Heart right ventricle (tissue), 16 donors: ENCODE measurements around the gene RIMBP2. TPM values are rescaled to one million over a fixed set of nuclear protein-coding genes. Genes with fewer than 3 reads are reported as not detected.

Experiments
- ATAC-seq, 8 donors: fragments of 200-7000 bp; cut with Tn5 transposase; one replicate each; pipeline ENCODE4 v1.9.1; 2020; ENCODE audit warnings: mild to moderate bottlenecking in 8 of 8, moderate library complexity in 8 of 8, moderate number of reproducible peaks in 1 of 8
- DNase-seq, 2 donors: peaks; one replicate each; pipeline ENCODE4 v3.0.0-alpha.2; 2020
- H3K27ac ChIP-seq, 10 donors: fragments of 200-600 bp; sonication (generic) in 2 of 10; one replicate each; pipeline versions ENCODE4 v1.5.0 to v1.8.0; 2020 to 2022; ENCODE audit warnings: mild to moderate bottlenecking in 3 of 10
- H3K27me3 ChIP-seq, 7 donors: fragments of 200-600 bp; one replicate each; pipeline ENCODE4 v1.8.0; 2021 to 2022; ENCODE audit warnings: mild to moderate bottlenecking in 2 of 7
- H3K36me3 ChIP-seq, 9 donors: fragments of 200-600 bp; sonication (generic) in 1 of 9; one replicate each; pipeline versions ENCODE4 v1.5.0 to v1.8.0; 2020 to 2022; ENCODE audit warnings: mild to moderate bottlenecking in 2 of 9
- H3K4me1 ChIP-seq, 9 donors: fragments of 200-600 bp; sonication (generic) in 1 of 9; one replicate each; pipeline versions ENCODE4 v1.5.0 to v1.8.0; 2020 to 2022; ENCODE audit warnings: mild to moderate bottlenecking in 4 of 9
- H3K4me3 ChIP-seq, 10 donors: fragments of 200-600 bp; sonication (generic) in 2 of 10; one replicate each; pipeline versions ENCODE4 v1.5.0 to v1.8.0; 2020 to 2022; ENCODE audit warnings: mild to moderate bottlenecking in 7 of 10, moderate library complexity in 2 of 10
- H3K9me3 ChIP-seq, 11 donors: fragments of 200-600 bp in 10 of 11; sonication (generic) in 2 of 11; one replicate each; pipeline versions ENCODE4 v1.5.0 to v1.8.0; 2013 to 2022; ENCODE audit warnings: mild to moderate bottlenecking in 2 of 11, control low read depth in 1 of 11, moderate library complexity in 1 of 11
- WGBS, 2 donors: extraction: QIAGEN DNeasy Blood & Tissue Kit; methylation state at CpG; one replicate each; pipeline ENCODE4 v1.1.7; 2013; ENCODE audit warnings: inconsistent platforms in 1 of 2; 5-methylcytosine and 5-hydroxymethylcytosine counted together
- intact Hi-C, 10 donors: fragments of 100-400 bp; cut with DNase I; formaldehyde crosslinking; loops; one replicate each; pipeline versions ENCODE4 v1.11.1 to v1.14.2; 2022
- polyA plus RNA-seq, 2 donors: library from polyadenylated mRNA; stranded (reverse); fragments of 200-250 nt; gene quantifications; one replicate each; pipeline ENCODE4 v1.2.3, GENCODE V29; 2013
- total RNA-seq, 10 donors: library from RNA; stranded (reverse); fragmentation: NEBNext Ultra II Directional in 3 of 10; extraction: Animal tissue kit (Norgen Biotek cat#: 25700) in 3 of 10; gene quantifications; one replicate each; pipeline versions ENCODE4 v1.2.1 to v1.2.4, GENCODE V29; 2021 to 2023
- TF ChIP-seq, protein P1 (sequence below), 9 donors: fragments of 200-600 bp; sonication (generic) in 2 of 9; IDR thresholded peaks; one replicate each; pipeline versions ENCODE4 v1.5.0 to v1.8.0; 2021 to 2022; ENCODE audit warnings: antibody characterized with exemption in 9 of 9, mild to moderate bottlenecking in 5 of 9, moderate library complexity in 1 of 9
- donor health status: Arrhythmogenic right ventricular cardiomyopathy.
- donor health status: ischemic (EF 13 %, LVEDD 7.1; RV severe dilation, severe dysfunction).
- donor health status: healthy with polysubstance abuse.
- donor health status: DM: no; HTN: yes; CAD: no.
- donor health status: DM: no; HTN: no; CAD: no.
- donor health status: ischemic (EF 25% LVEDD 6.9; RV normal size, moderate dysfunction).
- donor health status: ischemic (EF 25% LVEDD 5.7; RV mildly dilated, moderate dysfunction).
- donor health status: healthy.
- donor health status: DM: yes; HTN: yes; CAD: no.
- donor health status: Ischemic cardiomyopathy.
- donor health status: ischemic (EF 35%, LVEDD 5.7; RV mildly dilated, moderate dysfunction).
- donor health status: nonischemic (EF 11% LVEDD 7.7; RV severe dilation, severe dysfunction).
- donor health status: DM: yes; HTN: yes; CAD: no.
- donor health status: PGD.
- donor health status: ischemic (EF 29% LVEDD 5.4; RV normal size, mild dysfunction).
- donor health status: nonischemic (EF 23%, LVEDD 6.1; RV moderate dilation, normal function).

RIMBP2 gene
- total and polyA plus RNA-seq, 12 donors: 0.01 to 0.17 (median 0.05) TPM; not detected in 9

DNA sequence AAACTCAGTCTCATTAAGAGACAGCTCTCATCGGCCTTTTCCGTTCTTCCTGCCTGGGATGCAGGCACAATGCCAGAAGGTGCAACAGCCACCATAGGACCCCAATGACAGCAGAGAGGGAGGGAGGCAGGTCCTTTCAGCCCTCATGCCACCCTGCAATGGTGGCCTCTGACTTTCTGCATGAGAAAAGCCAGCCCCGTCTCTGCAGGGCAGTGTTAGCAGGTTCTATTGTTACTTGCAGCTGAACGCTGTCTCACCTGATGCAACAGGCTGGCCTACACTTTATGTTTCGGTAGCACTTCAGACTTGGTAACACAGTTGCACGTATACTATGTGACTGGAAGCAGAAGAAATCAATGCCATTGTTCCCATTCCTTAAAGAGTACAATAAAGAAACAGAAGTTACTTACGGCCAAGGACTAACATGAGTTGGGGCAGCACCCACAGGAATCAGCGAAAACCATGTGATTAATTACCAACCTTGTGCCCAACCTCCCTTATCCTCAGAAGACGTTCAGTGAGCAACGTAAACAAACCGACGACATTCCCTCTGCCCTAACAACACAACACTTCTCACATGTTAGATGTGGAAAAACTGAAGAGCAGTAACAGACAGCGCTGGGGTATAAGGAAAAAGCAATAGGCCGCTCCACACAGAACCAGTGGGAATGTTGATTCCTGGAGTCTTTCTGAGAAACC lies 102.1 kb downstream of the RIMBP2 start:
- WGBS, 2 donors: 74 to 77% methylated on average over 14 of the region's 14 CpGs
- H3K27ac ChIP-seq: no peak overlapping the region
- no peaks in the 10 kb centered on the region for H3K36me3 ChIP-seq
- DNase-seq (no peak), ATAC-seq (no peak)
- H3K4me1 ChIP-seq: no peaks in the 10 kb centered on the region
- TF ChIP-seq, protein P1, sequence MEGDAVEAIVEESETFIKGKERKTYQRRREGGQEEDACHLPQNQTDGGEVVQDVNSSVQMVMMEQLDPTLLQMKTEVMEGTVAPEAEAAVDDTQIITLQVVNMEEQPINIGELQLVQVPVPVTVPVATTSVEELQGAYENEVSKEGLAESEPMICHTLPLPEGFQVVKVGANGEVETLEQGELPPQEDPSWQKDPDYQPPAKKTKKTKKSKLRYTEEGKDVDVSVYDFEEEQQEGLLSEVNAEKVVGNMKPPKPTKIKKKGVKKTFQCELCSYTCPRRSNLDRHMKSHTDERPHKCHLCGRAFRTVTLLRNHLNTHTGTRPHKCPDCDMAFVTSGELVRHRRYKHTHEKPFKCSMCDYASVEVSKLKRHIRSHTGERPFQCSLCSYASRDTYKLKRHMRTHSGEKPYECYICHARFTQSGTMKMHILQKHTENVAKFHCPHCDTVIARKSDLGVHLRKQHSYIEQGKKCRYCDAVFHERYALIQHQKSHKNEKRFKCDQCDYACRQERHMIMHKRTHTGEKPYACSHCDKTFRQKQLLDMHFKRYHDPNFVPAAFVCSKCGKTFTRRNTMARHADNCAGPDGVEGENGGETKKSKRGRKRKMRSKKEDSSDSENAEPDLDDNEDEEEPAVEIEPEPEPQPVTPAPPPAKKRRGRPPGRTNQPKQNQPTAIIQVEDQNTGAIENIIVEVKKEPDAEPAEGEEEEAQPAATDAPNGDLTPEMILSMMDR (IDR thresholded peaks at IDR 0.05): no peak
- H3K9me3 ChIP-seq: no peaks in the 10 kb centered on the region
- H3K4me3 ChIP-seq: no peak overlapping the region
- intact Hi-C loops: no loop called here
- H3K27me3 ChIP-seq: peaks cover 0 to 22% (median 4%) of the 10 kb centered on the region in 7 donors

DNA sequence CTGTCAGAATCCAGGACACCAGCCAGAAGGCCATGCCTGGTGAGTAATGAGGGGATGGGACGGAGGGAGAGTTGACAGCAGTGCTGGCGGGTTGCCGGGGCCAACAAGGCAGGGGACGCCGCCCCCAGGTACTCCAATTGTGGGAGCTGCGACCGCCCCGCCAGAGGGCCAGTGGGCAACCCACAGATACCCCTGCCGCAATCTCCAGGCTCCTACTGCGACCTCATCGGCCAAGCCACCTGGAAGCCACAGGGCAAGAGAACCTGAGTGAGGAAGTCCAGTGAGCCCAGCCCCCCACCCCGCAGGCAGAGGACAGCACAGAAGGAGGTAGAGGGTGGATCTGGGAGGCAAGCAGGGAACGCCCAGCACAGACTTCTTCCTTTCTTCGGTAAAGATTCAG lies 103.0 kb downstream of the RIMBP2 start:
- no peak overlapping the region for H3K4me3 ChIP-seq
- intact Hi-C loops: no loop called here
- H3K9me3 ChIP-seq: no peaks in the 10 kb centered on the region
- H3K36me3 ChIP-seq: no peaks in the 10 kb centered on the region
- TF ChIP-seq, protein P1 (IDR thresholded peaks at IDR 0.05): no peak
- whole genome bisulfite sequencing, 2 donors: 85 to 88% methylated on average over 14 of the region's 14 CpGs
- H3K27me3 ChIP-seq: peaks cover 0 to 22% (median 5%) of the 10 kb centered on the region in 7 donors
- DNase-seq (no peak), ATAC-seq (no peak)
- H3K27ac ChIP-seq: no peak overlapping the region
- no peaks in the 10 kb centered on the region for H3K4me1 ChIP-seq

DNA sequence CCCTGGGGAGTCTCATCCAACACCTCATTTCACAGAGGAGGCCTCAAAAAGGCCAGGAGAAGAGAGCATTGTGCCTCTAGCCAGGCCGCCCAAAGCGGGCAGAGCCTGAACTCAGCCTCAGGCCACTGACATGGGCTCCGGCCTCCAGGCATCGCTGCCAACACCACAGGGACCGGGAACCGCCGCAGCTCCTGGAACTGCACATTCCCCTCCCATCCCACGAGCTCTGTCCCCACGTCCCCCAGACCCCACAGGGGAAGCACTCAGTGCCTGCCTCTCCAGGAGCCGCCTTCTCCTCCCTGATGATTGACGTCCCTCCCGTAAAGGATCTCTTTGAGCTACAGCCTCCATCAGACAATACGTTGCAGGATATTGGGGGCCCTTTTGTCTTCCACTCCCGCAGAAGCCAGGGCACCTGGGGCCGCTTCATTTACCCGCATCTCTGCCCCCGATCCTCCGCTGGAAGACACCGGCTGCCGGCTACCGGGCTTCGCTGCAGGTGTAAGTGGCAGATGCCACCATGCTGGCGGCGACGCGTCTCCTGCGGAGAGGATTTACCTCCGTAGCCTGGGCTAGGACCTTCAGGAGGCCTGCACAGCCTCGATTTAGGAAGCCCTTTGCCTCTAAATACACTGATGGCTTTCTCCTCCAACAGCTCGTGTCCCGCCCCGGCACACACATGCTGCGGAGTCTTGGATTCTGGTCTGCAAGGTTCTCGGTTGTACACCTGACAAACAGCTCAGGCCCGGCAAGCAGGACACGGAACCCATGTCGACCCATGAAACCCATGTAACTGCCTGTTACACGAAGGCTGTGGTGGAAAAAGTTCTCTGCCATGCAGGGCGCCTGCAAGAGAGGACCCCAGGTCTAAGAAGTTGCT lies 104.8 kb downstream of the RIMBP2 start:
- no peaks in the 10 kb centered on the region for H3K36me3 ChIP-seq
- 84 to 86% methylated on average over 39 of the region's 39 CpGs for WGBS, 2 donors
- peaks cover 0 to 22% (median 5%) of the 10 kb centered on the region in 7 donors for H3K27me3 ChIP-seq
- TF ChIP-seq, protein P1 (IDR thresholded peaks at IDR 0.05): no peak
- no peak for ATAC-seq
- no peak for DNase-seq
- intact Hi-C loops: no loop called here
- H3K4me1 ChIP-seq: no peaks in the 10 kb centered on the region
- no peak overlapping the region for H3K27ac ChIP-seq
- no peak overlapping the region for H3K4me3 ChIP-seq
- no peaks in the 10 kb centered on the region for H3K9me3 ChIP-seq

DNA sequence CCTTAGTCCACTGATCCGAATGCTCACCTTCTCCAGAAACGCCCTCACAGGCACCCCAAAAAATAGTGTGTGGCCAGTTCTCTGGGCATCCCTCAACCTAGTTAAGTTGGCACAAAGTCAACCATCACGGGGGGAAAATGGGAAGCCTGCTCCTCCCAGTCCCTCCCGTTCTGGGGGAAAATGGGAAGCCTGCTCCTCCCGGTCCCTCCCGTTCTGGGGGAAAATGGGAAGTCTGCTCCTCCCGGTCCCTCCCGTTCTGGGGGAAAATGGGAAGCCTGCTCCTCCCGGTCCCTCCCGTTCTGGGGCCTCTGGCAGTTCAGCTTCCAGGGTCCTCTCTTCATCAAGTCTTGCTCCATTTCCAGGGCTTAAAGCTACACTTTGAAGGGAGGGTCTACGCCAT lies 106.1 kb downstream of the RIMBP2 start:
- no peak for DNase-seq
- 70 to 76% methylated on average over 11 of the region's 11 CpGs for WGBS, 2 donors
- intact Hi-C loops: no loop called here
- TF ChIP-seq, protein P1 (IDR thresholded peaks at IDR 0.05): no peak
- no peak for ATAC-seq
- Histone ChIP-seq H3K4me3 (no peak overlapping the region), H3K27me3 (peaks cover 0 to 16% (median 5%) of the 10 kb centered on the region in 7 donors), H3K36me3 (no peaks in the 10 kb centered on the region), H3K4me1 (no peaks in the 10 kb centered on the region), H3K9me3 (no peaks in the 10 kb centered on the region), H3K27ac (no peak overlapping the region)
